Bone marrow (tissue), 2 donors: ENCODE data around the gene TRMT1.

Experiments
- DNase-seq, 2 donors: peaks; one replicate each; lab custom pipeline; 2025; lab: John Stamatoyannopoulos, UW

TRMT1 gene

GRCh38 chr19:13070425-13071140 lies 46.0 kb downstream of the TRMT1 start:
- DNase-seq, result no peak

- DNase-seq, result no peak
These were observed 46.9 kb downstream of the TRMT1 start for GRCh38 chr19:13069415-13070359.

GRCh38 chr19:13068085-13068846 lies 48.3 kb downstream of the TRMT1 start:
- DNase-seq, result no peak

- no peak for DNase-seq
These were observed 49.4 kb downstream of the TRMT1 start for GRCh38 chr19:13066933-13067807.

- DNase-seq, result no peak
These were observed 50.3 kb downstream of the TRMT1 start for GRCh38 chr19:13066226-13066625.

GRCh38 chr19:13064092-13064489 lies 52.4 kb downstream of the TRMT1 start:
- no peak for DNase-seq

GRCh38 chr19:13063461-13064091 lies 53.0 kb downstream of the TRMT1 start:
- no peak for DNase-seq

- DNase-seq, result no peak
These were observed 54.2 kb downstream of the TRMT1 start for GRCh38 chr19:13062317-13062716.

GRCh38 chr19:13060964-13061927 lies 55.3 kb downstream of the TRMT1 start:
- DNase-seq, result peak; percentile 41 to 59

- DNase-seq, result no peak
These were observed 56.1 kb downstream of the TRMT1 start for GRCh38 chr19:13060233-13060963.

GRCh38 chr19:13058951-13059660 lies 57.4 kb downstream of the TRMT1 start:
- DNase-seq, result no peak

GRCh38 chr19:13057744-13058143 lies 58.8 kb downstream of the TRMT1 start:
- no peak for DNase-seq

- no peak for DNase-seq
These were observed 59.4 kb downstream of the TRMT1 start for GRCh38 chr19:13057147-13057572.

GRCh38 chr19:13056052-13056660 lies 60.4 kb downstream of the TRMT1 start:
- no peak for DNase-seq

- no peak for DNase-seq
These were observed 61.1 kb downstream of the TRMT1 start for GRCh38 chr19:13055213-13056051.
